Upper lobe of right lung (tissue), 1 donor: ENCODE results near the gene P2RX3. TPM values are rescaled to one million over a fixed set of nuclear protein-coding genes. Genes with fewer than 3 reads are reported as not detected.

Experiments used
- ATAC-seq: fragments of 200-7000 bp; cut with Tn5 transposase; one replicate; pipeline ENCODE4 v1.9.1; 2020; ENCODE audit warnings: mild to moderate bottlenecking, moderate library complexity
- DNase-seq: peaks from one replicate; pipeline ENCODE4 v3.0.0-alpha.2; 2020
- H3K27ac ChIP-seq: fragments of 200-600 bp; one replicate; pipeline ENCODE4 v1.8.0; 2022
- H3K27me3 ChIP-seq: fragments of 200-600 bp; one replicate; pipeline ENCODE4 v1.8.0; 2022; ENCODE audit warnings: mild to moderate bottlenecking
- H3K36me3 ChIP-seq: fragments of 200-600 bp; one replicate; pipeline ENCODE4 v1.8.0; 2022
- H3K4me1 ChIP-seq: fragments of 200-600 bp; one replicate; pipeline ENCODE4 v1.8.0; 2022
- H3K4me3 ChIP-seq: fragments of 200-600 bp; one replicate; pipeline ENCODE4 v1.8.0; 2022; ENCODE audit warnings: mild to moderate bottlenecking
- H3K9me3 ChIP-seq: fragments of 200-600 bp; one replicate; pipeline ENCODE4 v1.8.0; 2022
- CTCF ChIP-seq: fragments of 200-600 bp; IDR thresholded peaks from one replicate; pipeline ENCODE4 v1.8.0; 2022; ENCODE audit warnings: antibody characterized with exemption
- intact Hi-C: fragments of 100-400 bp; cut with DNase I; formaldehyde crosslinking; loops from one replicate; pipeline ENCODE4 v1.11.0; 2022
- total RNA-seq: library from RNA; stranded (reverse); fragmentation: NEBNext Ultra II Directional; extraction: Animal tissue kit (Norgen Biotek cat#: 25700); gene quantifications from one replicate; pipeline ENCODE4 v1.2.1, GENCODE V29; 2021
- donor health status: DM: no; HTN: yes; CAD: no; lungs with severe emphysema.

P2RX3 gene
- total RNA-seq, 1 donor from 2014 or later: not detected

GRCh38 chr11:57321388-57322255 is 16.5 kb upstream of the P2RX3 start:
- peak overlapping the region; percentile 98 for H3K27ac ChIP-seq
- peaks cover 69% of the 10 kb centered on the region for H3K4me1 ChIP-seq
- H3K36me3 ChIP-seq: peaks cover 39% of the 10 kb centered on the region
- DNase-seq (no peak), ATAC-seq (no peak)
- no peak for TF ChIP-seq CTCF
- H3K4me3 ChIP-seq: peak overlapping the region; percentile 44
- H3K9me3 ChIP-seq: no peaks in the 10 kb centered on the region
- intact Hi-C loops: no loop called here
- no peaks in the 10 kb centered on the region for H3K27me3 ChIP-seq

GRCh38 chr11:57322256-57323166 is 15.6 kb upstream of the P2RX3 start:
- peak overlapping the region; percentile 75 for H3K4me3 ChIP-seq
- no peaks in the 10 kb centered on the region for H3K27me3 ChIP-seq
- intact Hi-C loops: no loop called here
- peak overlapping the region; percentile 98 for H3K27ac ChIP-seq
- TF ChIP-seq CTCF: no peak
- H3K36me3 ChIP-seq: peaks cover 39% of the 10 kb centered on the region
- DNase-seq: peak; percentile 93
- peaks cover 62% of the 10 kb centered on the region for H3K4me1 ChIP-seq
- ATAC-seq: peak; percentile 61
- H3K9me3 ChIP-seq: no peaks in the 10 kb centered on the region

- Histone ChIP-seq H3K4me1 (peaks cover 55% of the 10 kb centered on the region), H3K27me3 (no peaks in the 10 kb centered on the region), H3K27ac (peak overlapping the region; percentile 98), H3K9me3 (no peaks in the 10 kb centered on the region), H3K36me3 (peaks cover 41% of the 10 kb centered on the region), H3K4me3 (peak overlapping the region; percentile 75)
- ATAC-seq (no peak), DNase-seq (no peak)
- intact Hi-C loops: no loop called here
- TF ChIP-seq CTCF: peak; percentile 11
Observed at GRCh38 chr11:57323167-57323854, 14.8 kb upstream of the P2RX3 start.

GRCh38 chr11:57323855-57324153 is 14.3 kb upstream of the P2RX3 start:
- ATAC-seq: no peak
- Histone ChIP-seq H3K4me1 (peaks cover 50% of the 10 kb centered on the region), H3K36me3 (peaks cover 41% of the 10 kb centered on the region), H3K9me3 (no peaks in the 10 kb centered on the region), H3K4me3 (peak overlapping the region; percentile 75), H3K27me3 (no peaks in the 10 kb centered on the region), H3K27ac (peak overlapping the region; percentile 98)
- no peak for DNase-seq
- no peak for TF ChIP-seq CTCF
- intact Hi-C loops: no loop called here

- ATAC-seq (peak; percentile 1), DNase-seq (peak; percentile 80)
- intact Hi-C loops: no loop called here
- H3K36me3 ChIP-seq: peaks cover 41% of the 10 kb centered on the region
- no peaks in the 10 kb centered on the region for H3K9me3 ChIP-seq
- no peaks in the 10 kb centered on the region for H3K27me3 ChIP-seq
- TF ChIP-seq CTCF: no peak
- H3K4me1 ChIP-seq: peaks cover 45% of the 10 kb centered on the region
- peak overlapping the region; percentile 75 for H3K4me3 ChIP-seq
- peak overlapping the region; percentile 98 for H3K27ac ChIP-seq
Observed at GRCh38 chr11:57324154-57324885, 13.8 kb upstream of the P2RX3 start.
